H1 (cell line): ENCODE measurements around the gene TFF2. TPM values are rescaled to one million over a fixed set of nuclear protein-coding genes. Genes with fewer than 3 reads are reported as not detected.

Source experiments
- BRCA1 ChIP-seq: IDR thresholded peaks from 2 replicates; pipeline ENCODE4 v1.6.1; 2012; ENCODE audit warnings: low read depth, low read length, improper control_type of control experiment
- CTCF ChIP-seq, 3 experiments: IDR thresholded peaks; 1 replicate in 2 of 3; 2 replicates in 1 of 3; pipeline versions ENCODE4 v1.5.1 to v1.6.1; 2011; ENCODE audit warnings: low read length in 3 of 3, mild to moderate bottlenecking in 3 of 3, inconsistent platforms in 2 of 3, low read depth in 1 of 3, moderate library complexity in 1 of 3; ENCODE audit not compliant: insufficient read depth in 1 of 3; ENCODE audit errors: control extremely low read depth in 1 of 3
- FOSL1 ChIP-seq: IDR thresholded peaks from 2 replicates; pipeline ENCODE4 v1.6.1; 2011; ENCODE audit warnings: mild to moderate bottlenecking, low read depth, low read length, moderate library complexity; ENCODE audit not compliant: insufficient read depth
- POLR2A ChIP-seq, 2 experiments: IDR thresholded peaks; 1 replicate in 1 of 2; 2 replicates in 1 of 2; pipeline ENCODE4 v1.6.1; 2011; ENCODE audit warnings: low read depth in 2 of 2, low read length in 2 of 2, mild to moderate bottlenecking in 2 of 2; ENCODE audit errors: control extremely low read depth in 1 of 2
- POU5F1 ChIP-seq: IDR thresholded peaks from 2 replicates; pipeline ENCODE4 v1.6.1; 2011; ENCODE audit warnings: low read depth, mild to moderate bottlenecking, low read length, moderate library complexity
- RNF2 ChIP-seq: fragments of 200-900, 300-1000 bp; sonication (generic); IDR thresholded peaks from 2 replicates; pipeline ENCODE4 v1.7.1; 2016; ENCODE audit warnings: borderline replicate concordance, low read depth, mild to moderate bottlenecking, antibody characterized with exemption, low read length; ENCODE audit not compliant: poor library complexity, severe bottlenecking; ENCODE audit errors: missing control alignments
- SP4 ChIP-seq: IDR thresholded peaks from 2 replicates; pipeline ENCODE4 v1.6.1; 2012; ENCODE audit warnings: low read length, inconsistent platforms
- TAF1 ChIP-seq: IDR thresholded peaks from 2 replicates; pipeline ENCODE4 v1.6.1; 2011; ENCODE audit warnings: mild to moderate bottlenecking, low read depth, low read length
- polyA plus RNA-seq, 7 experiments: library from polyadenylated mRNA; depleted of rRNA in 3 of 7; stranded (reverse) in 5 of 7; unstranded in 2 of 7; fragments of >200 nt in 5 of 7; fragments of 200-250 nt in 2 of 7; gene quantifications; 1 replicate in 5 of 7; 2 replicates in 1 of 7; 4 replicates in 1 of 7; pipeline versions ENCODE4 v1.2.1 to v1.2.3, GENCODE V29; 2011 to 2013; ENCODE audit warnings: missing spikeins in 2 of 7, mixed read lengths in 2 of 7
- total RNA-seq: library from RNA; stranded (reverse); fragmentation: NEBNext Ultra II Directional; extraction: Animal tissue kit (Norgen Biotek cat#: 25700); gene quantifications from 2 replicates; pipeline ENCODE4 v1.2.1, GENCODE V29; 2021

Gene TFF2
- total and polyA plus RNA-seq, 2 of the 8 experiments (the other 6 are each of a cell fraction or from before 2014, with no cell fraction given), result not detected

- TF ChIP-seq RNF2 (no peak), SP4 (no peak), TAF1 (no peak), BRCA1 (no peak), POU5F1 (no peak), CTCF (IDR thresholded peaks at IDR 0.05; ENCODE audit: control extremely low read depth in 1 of 3, insufficient read depth in 1 of 3, low read depth in 1 of 3, low read length in 3 of 3) (no peak), POLR2A (IDR thresholded peaks at IDR 0.05; ENCODE audit: control extremely low read depth in 1 of 2, low read depth in 2 of 2, low read length in 2 of 2) (no peak), FOSL1 (no peak)
These were observed 36.4 kb upstream of the TFF2 start (continued) for GRCh38 chr21:42387164-42387563.
